ENCODE results near the gene PHTF1.
A peak's percentile ranks its signal among the peaks of the same experiment; 100 is the strongest.

PHTF1 gene

DNA sequence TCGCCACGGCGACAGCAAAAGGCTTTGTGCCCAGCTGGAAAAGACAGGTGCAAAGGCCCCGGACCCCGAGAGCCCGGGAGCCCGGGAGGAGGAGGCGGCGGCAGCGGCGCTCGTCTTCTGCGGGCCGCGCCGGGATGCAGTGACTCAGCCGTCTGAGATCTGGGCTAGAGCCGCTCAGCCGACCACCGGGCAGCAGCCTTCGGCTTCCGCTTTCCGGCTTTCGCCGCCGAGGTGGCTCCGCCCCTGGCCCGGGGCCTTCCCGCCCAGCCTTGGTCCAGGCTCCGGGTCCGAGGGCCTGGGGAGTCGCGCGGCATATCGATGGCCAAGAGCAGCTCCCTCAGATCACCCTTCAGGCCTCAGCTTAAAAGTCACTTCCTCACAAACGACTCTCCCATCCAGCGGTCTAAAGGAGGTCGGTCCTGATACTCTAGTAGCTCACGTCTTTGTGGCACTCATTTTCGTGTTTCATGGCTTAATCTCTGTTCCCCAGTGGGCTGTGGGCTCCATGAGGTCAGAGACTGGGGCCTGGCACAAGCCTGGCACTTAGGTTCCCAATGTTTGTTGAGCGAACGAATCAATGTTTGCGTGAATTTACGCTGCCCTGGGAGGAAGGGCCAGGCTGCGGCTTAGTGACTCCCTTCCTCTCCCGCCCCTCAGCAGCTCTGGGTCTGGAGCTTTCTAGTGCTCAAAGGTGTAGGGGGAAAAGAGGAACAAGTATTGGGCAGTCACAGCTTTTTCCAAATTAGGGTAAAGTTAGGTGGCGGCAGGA lies at the start of gene PHTF1:
Gene PHTF1 (minus strand): TSS at position 154 of the 769 bp plus-strand sequence. CDS start 783 bp downstream, outside the sequence.
- FAIRE-seq, result no peak

GRCh38 chr1:113808450-113809195 lies 49.3 kb upstream of the PHTF1 start:
- no peak for FAIRE-seq

- no peak for FAIRE-seq
Observed at GRCh38 chr1:113805639-113806038, 46.4 kb upstream of the PHTF1 start.

DNA sequence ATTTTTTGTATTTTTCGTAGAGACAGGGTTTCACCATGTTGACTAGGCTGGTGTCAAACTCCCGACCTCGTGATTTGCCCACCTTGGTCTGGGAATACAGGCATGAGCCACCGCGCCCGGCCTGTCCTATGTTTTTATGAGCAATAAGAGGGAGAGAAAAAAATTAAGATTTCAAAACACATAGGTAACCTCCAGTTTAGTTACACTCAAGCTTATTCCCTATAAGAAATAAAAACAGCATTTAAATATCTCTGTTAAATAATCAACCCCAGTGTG lies 45.9 kb upstream of the PHTF1 start:
- FAIRE-seq, result no peak

DNA sequence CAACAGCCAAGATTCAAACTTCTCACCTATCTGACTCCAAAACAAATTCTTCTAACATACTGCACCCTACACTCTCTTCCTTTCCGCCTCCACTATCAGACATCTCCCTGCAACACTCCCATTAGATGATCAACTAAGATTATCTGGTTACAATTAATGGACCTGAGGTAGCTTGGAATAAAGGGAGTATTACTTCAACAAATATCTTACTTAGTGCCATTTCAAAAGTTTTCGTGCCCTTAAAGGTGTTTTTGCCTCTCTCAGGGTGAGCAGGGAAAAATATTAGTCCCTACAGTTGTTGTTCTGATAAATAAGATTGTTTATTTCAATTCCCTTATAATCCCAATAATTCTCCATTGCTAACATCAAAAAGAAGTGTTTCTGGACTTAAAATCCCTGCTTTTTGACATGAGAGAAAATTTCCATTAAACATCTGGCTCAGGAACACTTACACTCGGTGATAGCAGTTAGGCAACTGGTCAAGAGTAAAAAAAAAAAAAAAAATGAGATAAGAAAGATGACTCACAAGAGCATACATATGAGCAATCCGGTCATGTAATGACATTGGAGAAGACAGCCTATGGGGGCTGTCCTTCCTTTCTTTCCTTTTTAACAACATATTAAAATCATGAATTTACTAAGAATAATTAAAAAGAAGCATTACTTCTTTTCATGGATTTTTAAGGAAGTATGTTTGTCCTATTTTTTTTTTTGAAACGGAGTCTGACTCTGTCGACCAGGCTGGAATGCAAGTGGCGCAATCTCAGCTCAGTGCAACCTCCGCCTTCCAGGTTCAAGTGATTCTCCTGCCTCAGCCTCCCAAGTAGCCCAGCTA lies 45.4 kb upstream of the PHTF1 start:
- FAIRE-seq, result no peak

DNA sequence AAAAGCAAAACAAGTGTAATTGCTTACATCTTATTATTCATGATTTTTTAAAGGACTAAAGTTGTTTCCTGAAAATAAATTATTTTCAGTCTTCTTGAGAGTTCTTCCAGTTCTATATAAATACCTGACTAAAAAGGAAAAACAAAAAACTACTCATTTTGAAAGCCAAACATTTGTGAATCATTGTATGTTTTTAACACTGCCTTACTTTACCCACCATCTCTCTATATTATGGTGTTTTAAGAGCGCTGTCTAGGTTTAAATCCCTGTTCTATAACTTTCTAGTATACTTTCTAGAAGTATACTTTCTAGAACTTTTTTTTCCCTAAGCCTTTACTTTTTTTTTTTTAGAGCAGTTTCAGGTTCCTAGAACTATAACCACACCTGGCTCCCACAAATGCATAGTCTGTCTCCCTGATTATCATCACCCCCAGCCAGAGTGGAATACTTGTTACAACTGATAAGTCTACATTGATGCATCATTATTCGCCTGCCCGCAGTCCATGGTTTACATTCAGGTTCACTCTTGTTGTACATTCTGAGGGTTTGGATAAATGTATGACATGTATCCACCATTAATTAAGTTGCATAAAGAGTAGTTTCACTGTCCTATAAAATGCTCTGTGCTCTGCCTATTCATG lies 43.2 kb upstream of the PHTF1 start:
- FAIRE-seq, result no peak

DNA sequence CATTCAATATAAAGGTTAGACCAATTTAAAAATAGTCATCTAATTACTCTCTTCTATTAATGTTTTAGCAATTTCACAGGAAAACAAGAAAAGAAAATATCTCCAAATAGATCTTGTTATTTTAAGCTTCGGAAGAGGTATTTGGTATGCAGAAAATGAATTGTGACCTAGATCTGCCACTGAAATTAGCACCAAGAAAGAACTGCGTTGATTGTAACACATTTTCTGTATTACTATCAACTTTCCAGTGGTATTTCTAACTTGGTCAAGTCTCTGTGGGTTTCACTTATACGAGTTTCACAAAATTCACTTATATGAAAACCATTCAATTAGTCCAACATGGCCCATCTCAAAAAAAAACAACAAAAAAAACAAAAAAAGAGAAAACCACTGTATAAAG lies 41.2 kb upstream of the PHTF1 start:
- no peak for FAIRE-seq

DNA sequence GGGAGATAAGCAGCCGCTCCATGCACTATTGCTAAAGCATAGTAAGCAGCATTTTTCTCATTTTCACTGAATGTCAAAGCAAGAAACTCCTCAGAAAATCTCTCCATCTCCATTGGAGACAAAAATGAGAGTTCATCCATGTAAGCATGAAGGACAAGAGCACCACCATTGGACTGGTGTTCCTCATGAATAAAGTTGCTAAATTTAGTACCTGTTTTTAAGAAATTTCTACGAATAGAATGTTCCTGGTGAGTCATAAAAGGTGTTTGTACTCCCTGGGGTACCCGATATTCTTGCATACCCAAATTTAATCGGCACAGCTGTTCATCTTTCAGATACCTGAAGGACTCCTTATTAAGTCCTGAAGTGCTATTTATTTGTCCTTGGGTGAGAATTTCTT lies 38.2 kb upstream of the PHTF1 start:
- FAIRE-seq, result no peak

- no peak for FAIRE-seq
Observed at GRCh38 chr1:113793878-113794834, 34.9 kb upstream of the PHTF1 start.

GRCh38 chr1:113792986-113793385 lies 33.7 kb upstream of the PHTF1 start:
- no peak for FAIRE-seq

DNA sequence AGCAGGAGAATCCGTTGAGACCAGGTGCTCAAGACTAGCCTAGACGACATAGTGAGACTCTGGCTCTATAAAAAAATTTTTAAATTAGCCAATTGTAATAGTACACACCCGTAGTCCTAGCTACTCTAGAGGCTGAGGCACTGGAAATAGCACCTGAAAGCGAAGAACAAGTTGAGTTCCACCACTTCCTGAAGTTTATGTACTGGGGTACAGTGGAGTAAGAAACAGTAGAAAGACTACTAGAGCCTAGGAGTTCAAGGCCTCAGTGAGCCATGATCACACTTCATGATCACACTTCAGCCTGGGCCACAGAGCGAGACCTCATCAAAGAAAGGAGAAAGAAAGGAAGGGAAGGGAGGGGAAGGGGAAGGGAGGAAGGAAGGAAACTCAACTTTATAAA lies 33.2 kb upstream of the PHTF1 start:
- no peak for FAIRE-seq

DNA sequence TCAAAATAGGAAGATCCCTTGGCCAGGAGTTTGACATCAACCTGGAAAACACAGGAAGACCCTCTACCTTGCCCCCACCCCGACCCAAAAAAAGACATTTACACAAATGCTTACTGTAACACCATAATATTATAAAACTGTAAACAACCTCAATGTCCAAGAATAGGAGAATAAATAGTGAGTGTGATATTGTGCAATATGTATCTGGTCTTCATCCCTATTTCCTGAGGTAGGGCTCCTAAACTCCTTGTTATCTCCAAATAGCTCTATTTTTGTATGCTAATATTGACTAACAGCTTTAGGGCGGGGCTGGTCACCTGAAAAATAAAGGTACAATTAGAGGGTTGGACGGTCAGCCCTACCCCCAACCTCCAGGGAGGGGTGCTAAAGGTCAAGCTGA lies 29.5 kb upstream of the PHTF1 start:
- no peak for FAIRE-seq

GRCh38 chr1:113787663-113788062 lies 28.4 kb upstream of the PHTF1 start:
- peak; percentile 6 for FAIRE-seq

DNA sequence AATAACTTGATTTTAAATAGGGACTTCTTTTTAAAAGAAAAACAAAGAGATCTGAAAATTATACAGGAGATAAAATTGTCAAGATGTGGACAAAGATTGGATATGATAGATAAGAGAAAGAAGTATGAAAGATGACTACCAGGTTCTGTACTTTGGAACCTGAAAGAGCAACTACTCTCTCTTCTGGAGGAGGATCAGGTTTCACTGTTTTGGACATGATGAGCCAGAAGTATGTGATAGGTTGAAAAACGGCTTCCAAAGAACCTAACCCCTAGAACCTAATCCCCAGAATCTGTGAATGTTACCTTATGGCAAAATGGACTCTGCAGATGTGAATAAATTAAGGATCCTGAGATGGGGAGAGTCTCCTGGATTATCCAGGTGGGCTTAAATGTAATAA lies 26.8 kb upstream of the PHTF1 start:
- no peak for FAIRE-seq

DNA sequence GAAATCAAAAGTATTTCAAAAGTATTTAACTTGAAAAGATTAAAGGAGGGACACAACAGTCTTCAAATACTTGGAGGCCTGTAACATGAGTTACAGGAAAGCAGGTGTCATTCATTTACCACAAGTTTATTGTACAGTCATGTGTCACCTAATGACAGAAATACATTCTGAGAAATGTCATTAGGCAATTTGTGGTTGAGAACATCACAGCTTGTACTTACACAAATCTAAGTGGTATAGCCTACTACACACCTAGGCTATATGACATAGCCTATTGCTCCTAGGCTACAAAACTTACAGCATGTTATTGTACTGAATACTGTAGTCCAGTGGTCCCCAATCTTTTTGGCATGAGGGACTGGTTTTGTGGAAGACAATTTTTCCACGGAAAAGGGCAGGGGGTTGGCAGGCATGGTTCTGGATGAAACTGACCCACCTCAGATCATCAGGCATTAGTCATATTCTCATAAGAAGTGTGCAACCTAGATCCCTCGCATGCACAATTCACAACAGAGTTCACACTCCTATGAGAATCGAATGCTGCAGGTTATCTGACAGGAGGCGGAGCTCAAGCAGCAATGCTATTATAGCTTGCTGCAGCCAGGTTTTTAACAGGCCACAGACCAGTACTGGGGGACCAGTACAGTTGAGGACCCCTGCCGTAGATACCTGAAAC lies 25.0 kb upstream of the PHTF1 start:
- FAIRE-seq, result no peak

DNA sequence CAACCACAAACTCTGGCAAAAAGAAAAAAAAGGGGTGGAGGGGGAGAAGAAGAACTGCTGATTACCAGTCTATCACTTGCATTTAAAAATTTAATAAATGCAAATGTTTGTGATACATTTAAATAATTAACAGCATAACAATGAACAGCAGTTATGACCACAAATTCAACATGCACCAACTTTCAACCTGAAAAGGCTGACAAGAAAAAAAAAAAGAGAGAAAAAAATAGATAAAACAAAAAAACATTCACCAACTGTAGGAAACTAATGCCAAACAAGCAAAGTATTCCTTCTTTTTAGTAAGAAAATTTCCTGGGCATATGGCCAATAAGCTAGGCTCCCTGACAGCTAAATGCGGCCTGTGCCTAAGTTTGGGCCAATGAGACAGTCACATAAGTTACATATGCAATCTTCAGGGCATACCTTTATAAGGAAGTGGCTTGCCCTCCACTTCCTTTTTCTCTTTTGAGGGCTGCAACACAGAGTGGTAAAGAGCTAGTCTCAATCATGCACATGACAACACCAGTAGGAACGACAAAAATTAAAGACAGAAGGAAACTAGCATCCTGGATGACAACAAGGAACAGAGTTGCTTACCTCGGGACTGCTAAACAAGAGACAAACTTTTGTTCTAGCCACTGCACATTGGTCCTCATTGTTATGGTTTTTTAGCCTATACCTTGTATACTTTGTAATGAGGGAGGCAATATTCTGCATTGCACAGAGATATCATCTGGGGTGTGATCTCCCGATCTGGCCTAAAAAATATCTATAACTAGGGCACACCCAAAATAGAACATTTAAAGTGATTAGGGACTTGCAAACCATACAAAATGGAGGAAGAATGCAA lies 24.2 kb upstream of the PHTF1 start:
- FAIRE-seq, result no peak

- FAIRE-seq, result no peak
Observed at GRCh38 chr1:113782406-113782805, 23.1 kb upstream of the PHTF1 start.

- FAIRE-seq, result no peak
Observed at GRCh38 chr1:113780374-113781146, 21.3 kb upstream of the PHTF1 start.

GRCh38 chr1:113779542-113779941 lies 20.3 kb upstream of the PHTF1 start:
- FAIRE-seq, result no peak

GRCh38 chr1:113777561-113777960 lies 18.3 kb upstream of the PHTF1 start:
- FAIRE-seq, result no peak
